Measurements from ENCODE around the gene BBS12. TPM values are rescaled to one million over a fixed set of nuclear protein-coding genes. Genes with fewer than 3 reads are reported as not detected.
A peak's percentile ranks its signal among the peaks of the same experiment; 100 is the strongest.

Gene BBS12
- total and polyA plus RNA-seq, 9 of the 15 experiments (the other 6 are each of a cell fraction or from before 2014, with no cell fraction given), result 2.7 to 6.5 (median 3.3) TPM

- TF ChIP-seq, protein P1, sequence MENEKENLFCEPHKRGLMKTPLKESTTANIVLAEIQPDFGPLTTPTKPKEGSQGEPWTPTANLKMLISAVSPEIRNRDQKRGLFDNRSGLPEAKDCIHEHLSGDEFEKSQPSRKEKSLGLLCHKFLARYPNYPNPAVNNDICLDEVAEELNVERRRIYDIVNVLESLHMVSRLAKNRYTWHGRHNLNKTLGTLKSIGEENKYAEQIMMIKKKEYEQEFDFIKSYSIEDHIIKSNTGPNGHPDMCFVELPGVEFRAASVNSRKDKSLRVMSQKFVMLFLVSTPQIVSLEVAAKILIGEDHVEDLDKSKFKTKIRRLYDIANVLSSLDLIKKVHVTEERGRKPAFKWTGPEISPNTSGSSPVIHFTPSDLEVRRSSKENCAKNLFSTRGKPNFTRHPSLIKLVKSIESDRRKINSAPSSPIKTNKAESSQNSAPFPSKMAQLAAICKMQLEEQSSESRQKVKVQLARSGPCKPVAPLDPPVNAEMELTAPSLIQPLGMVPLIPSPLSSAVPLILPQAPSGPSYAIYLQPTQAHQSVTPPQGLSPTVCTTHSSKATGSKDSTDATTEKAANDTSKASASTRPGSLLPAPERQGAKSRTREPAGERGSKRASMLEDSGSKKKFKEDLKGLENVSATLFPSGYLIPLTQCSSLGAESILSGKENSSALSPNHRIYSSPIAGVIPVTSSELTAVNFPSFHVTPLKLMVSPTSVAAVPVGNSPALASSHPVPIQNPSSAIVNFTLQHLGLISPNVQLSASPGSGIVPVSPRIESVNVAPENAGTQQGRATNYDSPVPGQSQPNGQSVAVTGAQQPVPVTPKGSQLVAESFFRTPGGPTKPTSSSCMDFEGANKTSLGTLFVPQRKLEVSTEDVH (IDR thresholded peaks at IDR 0.05; ENCODE audit: low read depth, partially characterized antibody), result no peak
- TF ChIP-seq, protein P2, sequence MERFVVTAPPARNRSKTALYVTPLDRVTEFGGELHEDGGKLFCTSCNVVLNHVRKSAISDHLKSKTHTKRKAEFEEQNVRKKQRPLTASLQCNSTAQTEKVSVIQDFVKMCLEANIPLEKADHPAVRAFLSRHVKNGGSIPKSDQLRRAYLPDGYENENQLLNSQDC (CRISPR knock-in tag; IDR thresholded peaks at IDR 0.05), result no peak
- TF ChIP-seq PRDM10 (IDR thresholded peaks at IDR 0.05; ENCODE audit: partially characterized antibody) (no peak), ZNF639 (CRISPR knock-in tag; conservative IDR thresholded peaks at IDR 0.05 in 1 of 2, IDR thresholded peaks at IDR 0.05 in 1 of 2) (no peak), RHOXF2B (CRISPR knock-in tag; conservative IDR thresholded peaks at IDR 0.05) (no peak), E2F3 (CRISPR knock-in tag; IDR thresholded peaks at IDR 0.05) (no peak), SOX6 (IDR thresholded peaks at IDR 0.05) (peak; percentile 61; the same call in 1 of the 2 replicates), ZNF316 (IDR thresholded peaks at IDR 0.05) (peak; percentile 37), WHSC1 (IDR thresholded peaks at IDR 0.05; ENCODE audit: low read length) (no peak), ZNF436 (CRISPR knock-in tag; IDR thresholded peaks at IDR 0.05) (no peak), DIDO1 (tag; IDR thresholded peaks at IDR 0.05; ENCODE audit: low read depth) (no peak), CTBP1 (IDR thresholded peaks at IDR 0.05; ENCODE audit: borderline replicate concordance) (peak; percentile 85), TFE3 (CRISPR knock-in tag; IDR thresholded peaks at IDR 0.05) (no peak), CBFA2T2 (conservative IDR thresholded peaks at IDR 0.05) (peak; percentile 68), ZNF41 (CRISPR knock-in tag; conservative IDR thresholded peaks at IDR 0.05) (no peak), ZNF695 (CRISPR knock-in tag; IDR thresholded peaks at IDR 0.05) (no peak)
- TF ChIP-seq, protein P3, sequence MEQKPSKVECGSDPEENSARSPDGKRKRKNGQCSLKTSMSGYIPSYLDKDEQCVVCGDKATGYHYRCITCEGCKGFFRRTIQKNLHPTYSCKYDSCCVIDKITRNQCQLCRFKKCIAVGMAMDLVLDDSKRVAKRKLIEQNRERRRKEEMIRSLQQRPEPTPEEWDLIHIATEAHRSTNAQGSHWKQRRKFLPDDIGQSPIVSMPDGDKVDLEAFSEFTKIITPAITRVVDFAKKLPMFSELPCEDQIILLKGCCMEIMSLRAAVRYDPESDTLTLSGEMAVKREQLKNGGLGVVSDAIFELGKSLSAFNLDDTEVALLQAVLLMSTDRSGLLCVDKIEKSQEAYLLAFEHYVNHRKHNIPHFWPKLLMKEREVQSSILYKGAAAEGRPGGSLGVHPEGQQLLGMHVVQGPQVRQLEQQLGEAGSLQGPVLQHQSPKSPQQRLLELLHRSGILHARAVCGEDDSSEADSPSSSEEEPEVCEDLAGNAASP (IDR thresholded peaks at IDR 0.05), result no peak
These were observed 42.5 kb downstream of the BBS12 start (continued) for GRCh38 chr4:122775039-122775438.

All from K562 (cell line).